ENCODE measurements around the gene BUD31. TPM values are rescaled to one million over a fixed set of nuclear protein-coding genes. Genes with fewer than 3 reads are reported as not detected.

Gene BUD31
- total and polyA plus RNA-seq, 5 experiments from 2014 or later, result 61.7 to 216 (median 151) TPM

DNA sequence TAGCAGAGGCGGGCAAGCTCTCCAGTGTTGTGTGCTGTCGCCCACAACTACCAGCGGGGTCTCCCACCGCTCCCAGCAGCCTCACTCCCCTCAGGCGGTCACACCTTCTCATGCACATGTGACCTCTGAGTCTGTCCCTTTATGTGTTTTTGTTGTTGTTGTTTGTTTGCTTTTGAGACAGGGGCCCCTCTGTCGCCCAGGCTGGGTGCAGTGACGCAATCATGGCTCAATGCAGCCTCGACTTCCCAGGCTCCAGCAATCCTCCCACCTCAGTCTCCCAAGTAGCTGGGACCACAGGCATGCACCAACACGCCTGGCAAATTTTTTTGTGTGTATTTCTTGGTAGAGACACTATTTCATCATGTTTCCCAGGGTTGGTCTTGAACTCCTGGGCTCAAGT lies 31.4 kb downstream of the BUD31 start:
- H3K9me3 Mint-ChIP-seq, result no peaks in the 10 kb centered on the region
- H3K36me3 Mint-ChIP-seq, result peaks cover 0 to 27% (median 4%) of the 10 kb centered on the region in 3 donors
- H3K27ac Mint-ChIP-seq, result peak overlapping the region in 7 of 10 donors; percentile 91 to 98 (median 95)
- peaks cover 21 to 52% (median 45%) of the 10 kb centered on the region in 4 donors for H3K4me1 Mint-ChIP-seq
- ATAC-seq, result no peak
- DNase-seq, result peak in 1 of 10 donors; percentile 46
- POLR2A ChIA-PET, result interaction anchor here (2.3 kb wide), 1 partner anchor 118 kb away, joined by 10 read pairs; the partner anchor contains the start of gene ZNF655
- no peaks in the 10 kb centered on the region for H3K27me3 Mint-ChIP-seq
- H3K4me3 Mint-ChIP-seq, result peak overlapping the region; percentile 90 to 99 (median 96)

DNA sequence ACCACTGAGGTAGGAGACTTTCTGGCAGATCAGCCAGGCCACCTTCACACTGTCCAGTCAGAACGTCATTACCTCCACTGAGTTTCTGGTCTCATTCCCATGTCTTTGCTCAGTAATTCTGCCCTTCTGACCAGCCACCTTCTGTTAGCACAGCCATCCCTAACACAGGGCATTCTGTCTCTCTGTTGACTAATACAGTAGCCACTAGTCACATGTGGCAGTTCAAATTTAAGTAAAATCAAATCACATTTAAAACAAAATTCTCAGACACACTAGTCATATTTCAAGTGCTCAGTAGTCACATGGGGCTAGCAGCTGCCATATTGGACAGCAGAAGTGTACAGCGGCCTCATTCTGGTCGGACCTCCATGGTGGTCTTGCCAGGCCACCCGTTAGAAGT lies 37.3 kb downstream of the BUD31 start:
- H3K9me3 Mint-ChIP-seq, result no peaks in the 10 kb centered on the region
- no peak overlapping the region for H3K4me3 Mint-ChIP-seq
- peak in 1 of 10 donors; percentile 0 for DNase-seq
- H3K4me1 Mint-ChIP-seq, result peaks cover 12 to 26% (median 15%) of the 10 kb centered on the region in 4 donors
- ATAC-seq, result no peak
- H3K27me3 Mint-ChIP-seq, result no peaks in the 10 kb centered on the region
- H3K36me3 Mint-ChIP-seq, result peaks cover 0 to 58% (median 11%) of the 10 kb centered on the region in 3 donors
- POLR2A ChIA-PET, result interaction anchor here (1.3 kb wide), 1 partner anchor 15 kb away, joined by 3 read pairs; no protein-coding TSS in a partner anchor
- peak overlapping the region in 1 of 10 donors; percentile 12 for H3K27ac Mint-ChIP-seq

DNA sequence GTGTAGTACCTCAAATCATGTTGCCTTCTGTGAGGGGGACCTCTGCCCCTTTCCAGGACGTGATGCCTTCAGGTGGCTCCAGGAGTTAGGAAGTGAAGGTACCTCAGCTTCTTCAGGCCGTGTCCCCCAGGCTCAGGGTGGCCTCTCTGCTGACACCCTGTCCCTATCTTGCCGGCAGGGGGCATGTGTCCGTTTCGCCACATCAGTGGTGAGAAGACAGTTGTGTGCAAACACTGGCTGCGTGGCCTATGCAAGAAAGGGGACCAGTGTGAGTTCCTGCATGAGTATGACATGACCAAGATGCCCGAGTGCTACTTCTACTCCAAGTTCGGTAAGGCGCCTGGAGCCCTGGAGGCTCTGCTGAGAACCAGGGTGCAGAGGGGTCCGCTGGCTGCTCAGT lies 39.2 kb downstream of the BUD31 start:
- peaks cover 5 to 17% (median 8%) of the 10 kb centered on the region in 4 donors for H3K4me1 Mint-ChIP-seq
- ATAC-seq, result no peak
- no peak for DNase-seq
- no peaks in the 10 kb centered on the region for H3K27me3 Mint-ChIP-seq
- POLR2A ChIA-PET, result interaction anchor here (0.7 kb wide), 1 partner anchor 127 kb away, joined by 3 read pairs; no protein-coding TSS in a partner anchor
- no peak overlapping the region for H3K4me3 Mint-ChIP-seq
- H3K9me3 Mint-ChIP-seq, result no peaks in the 10 kb centered on the region
- H3K36me3 Mint-ChIP-seq, result peaks cover 0 to 63% (median 11%) of the 10 kb centered on the region in 3 donors
- H3K27ac Mint-ChIP-seq, result no peak overlapping the region

DNA sequence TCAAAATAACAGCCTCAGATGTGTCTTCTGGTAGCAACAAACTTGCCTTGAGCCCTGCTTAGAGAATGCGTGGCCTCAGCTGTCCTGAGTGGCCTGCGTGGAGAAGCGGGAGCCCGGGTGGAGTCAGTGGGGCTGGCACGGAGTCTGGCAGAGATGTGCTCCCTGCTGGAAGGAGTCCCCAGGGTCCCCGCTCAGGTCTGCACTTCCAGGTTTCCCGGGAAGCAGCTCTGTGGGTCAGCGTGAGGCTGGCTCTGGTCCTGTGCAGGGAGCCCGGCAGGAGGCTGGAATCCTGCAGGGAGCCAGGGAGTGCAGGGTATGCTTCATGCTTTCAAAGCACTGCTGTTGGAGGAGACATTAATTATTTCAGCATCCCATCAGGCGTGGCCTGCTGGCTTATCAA lies 40.1 kb downstream of the BUD31 start:
- POLR2A ChIA-PET, result no interaction called here
- Mint-ChIP-seq H3K27me3 (no peaks in the 10 kb centered on the region), H3K4me1 (peaks cover 0 to 13% (median 6%) of the 10 kb centered on the region in 4 donors), H3K9me3 (no peaks in the 10 kb centered on the region), H3K27ac (peak overlapping the region in 1 of 10 donors; percentile 88), H3K36me3 (peaks cover 0 to 62% (median 8%) of the 10 kb centered on the region in 3 donors), H3K4me3 (no peak overlapping the region)
- DNase-seq (no peak), ATAC-seq (no peak)

DNA sequence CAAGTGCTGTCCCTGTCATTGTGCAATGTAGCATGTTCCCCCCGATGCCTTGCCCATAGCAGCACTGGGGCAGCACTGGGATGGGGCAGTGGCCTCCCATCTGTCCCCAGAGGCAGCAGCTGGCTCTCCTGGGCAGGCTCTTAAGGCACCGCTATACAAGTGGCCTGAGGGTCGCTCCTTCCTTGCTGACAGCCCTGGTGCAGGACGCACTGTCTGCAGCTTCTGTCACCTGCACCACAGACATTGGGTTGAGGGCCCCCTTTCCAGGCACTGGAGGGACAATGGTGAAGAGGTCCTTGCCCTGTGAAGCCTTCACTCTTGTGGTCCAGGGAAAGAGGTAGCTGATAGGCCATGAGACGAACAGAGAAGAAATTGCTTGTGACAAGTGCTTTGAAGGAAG lies 40.6 kb downstream of the BUD31 start:
- Mint-ChIP-seq H3K4me1 (peaks cover 0 to 12% (median 6%) of the 10 kb centered on the region in 4 donors), H3K9me3 (no peaks in the 10 kb centered on the region), H3K4me3 (no peak overlapping the region), H3K27me3 (no peaks in the 10 kb centered on the region), H3K36me3 (peaks cover 0 to 63% (median 9%) of the 10 kb centered on the region in 3 donors), H3K27ac (peak overlapping the region in 4 of 10 donors; percentile 68 to 88 (median 76))
- DNase-seq (no peak), ATAC-seq (no peak)
- POLR2A ChIA-PET, result no interaction called here

DNA sequence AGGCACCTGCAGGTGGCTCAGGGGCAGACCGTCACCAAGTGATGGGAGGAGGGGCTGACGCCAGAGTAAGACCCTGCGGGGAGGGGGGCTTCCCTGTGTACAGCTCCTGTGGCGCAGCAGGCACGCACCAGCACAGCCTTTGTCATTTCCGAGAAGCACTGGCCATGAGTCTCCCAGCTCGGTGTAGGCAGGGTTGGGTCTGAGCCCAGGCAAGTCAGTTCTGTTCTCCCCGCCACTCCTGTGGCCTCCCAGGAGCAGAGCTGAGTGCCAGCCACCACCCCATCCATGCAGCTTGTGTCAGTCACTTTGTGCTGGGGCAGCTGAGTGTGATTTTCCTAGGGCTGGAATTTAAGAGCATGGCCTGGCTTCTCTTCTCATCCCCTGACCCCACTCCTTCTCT lies 43.2 kb downstream of the BUD31 start:
- no peak for ATAC-seq
- peaks cover 0 to 7% (median 6%) of the 10 kb centered on the region in 4 donors for H3K4me1 Mint-ChIP-seq
- no peaks in the 10 kb centered on the region for H3K27me3 Mint-ChIP-seq
- no peak overlapping the region for H3K4me3 Mint-ChIP-seq
- DNase-seq, result no peak
- H3K36me3 Mint-ChIP-seq, result peaks cover 0 to 54% (median 8%) of the 10 kb centered on the region in 3 donors
- POLR2A ChIA-PET, result no interaction called here
- peak overlapping the region in 1 of 10 donors; percentile 67 for H3K27ac Mint-ChIP-seq
- no peaks in the 10 kb centered on the region for H3K9me3 Mint-ChIP-seq

- POLR2A ChIA-PET, result no interaction called here
- H3K27ac Mint-ChIP-seq, result peak overlapping the region in 1 of 10 donors; percentile 67
- peaks cover 0 to 52% (median 8%) of the 10 kb centered on the region in 3 donors for H3K36me3 Mint-ChIP-seq
- H3K4me3 Mint-ChIP-seq, result no peak overlapping the region
- H3K27me3 Mint-ChIP-seq, result no peaks in the 10 kb centered on the region
- H3K4me1 Mint-ChIP-seq, result peaks cover 0 to 8% (median 6%) of the 10 kb centered on the region in 4 donors
- ATAC-seq (no peak), DNase-seq (peak in 1 of 10 donors; percentile 58)
- H3K9me3 Mint-ChIP-seq, result no peaks in the 10 kb centered on the region
These were observed 43.8 kb downstream of the BUD31 start for GRCh38 chr7:99452541-99452940.

- Mint-ChIP-seq H3K4me1 (peaks cover 0 to 8% (median 6%) of the 10 kb centered on the region in 4 donors), H3K27ac (peak overlapping the region in 2 of 10 donors; percentile 28 to 67), H3K36me3 (peaks cover 0 to 53% (median 8%) of the 10 kb centered on the region in 3 donors), H3K27me3 (no peaks in the 10 kb centered on the region), H3K4me3 (no peak overlapping the region), H3K9me3 (no peaks in the 10 kb centered on the region)
- ATAC-seq, result no peak
- POLR2A ChIA-PET, result no interaction called here
- no peak for DNase-seq
These were observed 44.3 kb downstream of the BUD31 start for GRCh38 chr7:99453105-99453504.

DNA sequence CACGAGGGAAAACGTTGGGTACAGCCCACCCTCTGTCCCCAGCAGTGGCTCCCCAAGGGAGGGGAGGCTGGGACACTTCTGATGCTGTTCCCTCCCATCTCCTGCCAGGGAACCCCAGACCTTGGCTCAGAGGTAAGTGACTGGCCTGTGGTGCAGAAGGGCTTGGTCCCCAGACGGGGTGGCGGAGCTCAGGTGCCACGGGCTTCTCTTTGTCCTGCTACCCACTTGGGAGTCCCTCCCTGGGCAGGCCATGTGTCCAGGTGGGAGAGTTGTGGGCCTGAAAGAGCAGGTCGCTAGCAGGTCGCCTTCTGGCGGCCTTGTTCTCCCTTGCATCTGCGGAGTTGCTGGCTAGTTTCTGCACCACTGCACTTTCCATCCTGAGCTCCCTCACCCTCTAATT lies 47.1 kb downstream of the BUD31 start:
- POLR2A ChIA-PET, result interaction anchor here (0.9 kb wide), 2 partner anchors 47 to 54 kb away, joined by 3 read pairs; partner anchors contain the start of genes BUD31 and PDAP1
- Mint-ChIP-seq H3K9me3 (no peaks in the 10 kb centered on the region), H3K4me1 (peaks cover 13 to 21% (median 20%) of the 10 kb centered on the region in 4 donors), H3K36me3 (peaks cover 0 to 68% (median 2%) of the 10 kb centered on the region in 3 donors), H3K4me3 (no peak overlapping the region), H3K27me3 (no peaks in the 10 kb centered on the region), H3K27ac (no peak overlapping the region)
- DNase-seq, result no peak
- no peak for ATAC-seq

DNA sequence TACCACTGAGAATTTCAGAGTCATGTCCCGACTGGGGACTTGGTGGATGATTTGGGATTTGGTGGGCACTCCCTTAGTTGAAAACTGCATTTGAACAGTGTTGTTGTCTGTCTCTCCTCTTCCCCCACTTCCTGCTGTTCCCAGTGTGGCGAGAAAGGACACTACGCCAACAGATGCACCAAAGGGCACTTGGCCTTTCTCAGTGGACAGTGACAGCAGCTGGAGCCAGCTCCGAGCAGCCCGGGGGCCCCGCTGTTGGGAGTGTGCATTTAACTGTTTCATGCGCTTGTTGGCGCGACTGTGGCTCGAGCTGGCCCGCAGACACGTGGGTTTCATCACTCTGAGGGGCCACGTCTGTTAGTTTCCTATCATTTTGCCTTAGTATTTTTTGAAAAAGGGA lies 47.5 kb downstream of the BUD31 start:
- no peak overlapping the region for H3K4me3 Mint-ChIP-seq
- POLR2A ChIA-PET, result no interaction called here

DNA sequence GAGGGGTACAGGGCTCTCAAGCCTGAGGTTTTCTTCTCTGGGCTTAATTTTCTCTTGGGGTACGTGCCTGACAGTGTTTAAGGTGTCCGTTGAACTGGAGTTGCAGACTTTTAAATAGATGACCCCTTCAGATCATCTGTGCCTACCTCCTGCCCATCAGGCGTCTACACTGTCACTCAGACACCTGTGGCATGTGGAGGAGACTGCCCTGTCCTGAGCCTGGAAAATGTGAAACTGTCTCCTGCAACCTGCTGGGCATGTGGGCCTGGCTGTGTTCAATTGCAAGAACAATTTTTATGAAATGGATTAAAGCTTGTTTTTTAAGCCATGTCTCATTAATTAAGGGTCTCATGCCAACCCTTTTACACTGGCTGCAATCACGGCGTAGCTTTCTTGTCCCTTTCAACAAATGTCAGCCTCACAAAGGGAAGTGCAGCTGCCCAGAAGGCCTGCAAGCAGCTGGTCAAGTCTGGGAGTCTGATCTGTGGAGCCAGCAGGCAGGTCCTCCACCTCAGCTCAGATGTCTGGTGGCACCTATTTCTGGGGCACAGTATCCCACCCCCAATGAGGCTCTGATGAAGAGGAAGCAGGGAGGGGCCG lies 48.4 kb downstream of the BUD31 start:
- DNase-seq (no peak), ATAC-seq (no peak)
- Mint-ChIP-seq H3K27ac (peak overlapping the region in 3 of 10 donors; percentile 43 to 57 (median 53)), H3K4me1 (peaks cover 15 to 30% (median 22%) of the 10 kb centered on the region in 4 donors), H3K36me3 (peaks cover 0 to 63% (median 2%) of the 10 kb centered on the region in 3 donors), H3K27me3 (no peaks in the 10 kb centered on the region), H3K4me3 (no peak overlapping the region), H3K9me3 (no peaks in the 10 kb centered on the region)
- POLR2A ChIA-PET, result interaction anchor here (0.5 to 0.6 kb wide), 3 partner anchors 14 to 129 kb away, joined by 3 to 4 read pairs (median 3); no protein-coding TSS in a partner anchor

More for the DNA sequence above, 47.5 kb downstream of the BUD31 start:
- DNase-seq (no peak), ATAC-seq (no peak)
- peaks cover 0 to 65% (median 2%) of the 10 kb centered on the region in 3 donors for H3K36me3 Mint-ChIP-seq
- H3K9me3 Mint-ChIP-seq, result no peaks in the 10 kb centered on the region
- H3K27ac Mint-ChIP-seq, result peak overlapping the region in 1 of 10 donors; percentile 43
- H3K27me3 Mint-ChIP-seq, result no peaks in the 10 kb centered on the region
- peaks cover 15 to 23% (median 22%) of the 10 kb centered on the region in 4 donors for H3K4me1 Mint-ChIP-seq

DNA sequence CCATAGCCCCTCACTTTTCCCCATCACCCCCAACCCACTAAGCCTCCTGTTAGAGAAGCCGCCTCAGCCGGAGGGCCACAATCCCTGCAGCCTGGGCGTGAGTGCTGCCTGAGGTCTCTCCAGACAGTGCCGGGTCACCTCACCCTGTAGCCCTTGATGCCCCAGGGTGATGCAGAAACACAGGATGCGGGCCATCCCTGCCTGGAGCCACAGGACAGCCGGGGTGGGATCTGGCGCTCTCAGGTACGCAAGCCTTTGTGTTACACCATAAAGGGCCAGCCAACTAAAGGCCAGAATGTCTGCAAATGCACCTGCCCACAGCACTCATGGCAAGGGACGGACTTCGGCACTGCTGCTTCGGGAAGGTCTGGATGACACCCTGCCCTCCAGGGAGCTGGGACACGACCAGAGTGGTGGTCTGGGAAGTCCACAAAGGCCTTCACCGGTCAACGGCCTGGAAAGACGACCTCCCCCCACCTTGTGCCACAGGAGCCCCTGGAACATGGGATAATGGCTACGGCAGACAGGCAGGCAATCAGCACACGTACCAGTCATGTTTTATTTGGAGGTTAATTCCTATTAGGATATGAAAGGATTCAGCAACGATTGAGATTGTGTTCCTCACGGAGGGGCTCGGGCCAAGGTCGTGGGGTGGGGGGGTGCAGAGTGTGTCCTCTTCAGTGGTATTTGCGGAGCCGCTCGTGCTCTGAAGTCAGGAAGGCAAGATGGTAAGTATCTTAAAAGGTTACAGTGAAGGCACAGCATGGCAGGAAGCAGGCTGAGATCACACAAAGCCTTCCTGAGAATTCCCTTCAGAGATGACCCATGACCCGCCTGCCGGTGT lies 49.1 kb downstream of the BUD31 start:
- Mint-ChIP-seq H3K27ac (no peak overlapping the region), H3K4me1 (peaks cover 20 to 36% (median 25%) of the 10 kb centered on the region in 4 donors), H3K36me3 (peaks cover 0 to 61% (median 2%) of the 10 kb centered on the region in 3 donors), H3K9me3 (no peaks in the 10 kb centered on the region), H3K4me3 (no peak overlapping the region), H3K27me3 (no peaks in the 10 kb centered on the region)
- POLR2A ChIA-PET, result interaction anchor here (0.6 kb wide), 2 partner anchors 14 to 112 kb away, joined by 3 to 4 read pairs; no protein-coding TSS in a partner anchor
- ATAC-seq (no peak), DNase-seq (peak in 1 of 10 donors; percentile 55)
